Upper lobe of left lung (tissue), 6 donors: ENCODE measurements around the gene ESAM. TPM values are rescaled to one million over a fixed set of nuclear protein-coding genes. Genes with fewer than 3 reads are reported as not detected.

Experiments used
- ATAC-seq, 2 donors: fragments of 200-7000 bp; cut with Tn5 transposase; one replicate each; pipeline ENCODE4 v1.9.1; 2022; ENCODE audit warnings: mild to moderate bottlenecking in 2 of 2, moderate library complexity in 2 of 2; ENCODE audit not compliant: low FRiP score in 2 of 2
- DNase-seq, 2 donors: peaks; one replicate each; pipeline ENCODE4 v3.0.0-alpha.2; 2019 to 2020
- H3K27ac ChIP-seq, 4 donors: fragments of 200-600 bp; sonication (generic); one replicate each; pipeline ENCODE4 v1.5.1; 2016 to 2019
- H3K27me3 ChIP-seq, 4 donors: fragments of 200-600 bp; sonication (generic); one replicate each; pipeline ENCODE4 v1.5.1; 2017 to 2019
- H3K36me3 ChIP-seq, 4 donors: fragments of 200-600 bp; sonication (generic); one replicate each; pipeline ENCODE4 v1.5.1; 2016 to 2019
- H3K4me1 ChIP-seq, 4 donors: fragments of 200-600 bp; sonication (generic); one replicate each; pipeline ENCODE4 v1.5.1; 2018 to 2019
- H3K4me3 ChIP-seq, 4 donors: fragments of 200-600 bp; sonication (generic); one replicate each; pipeline ENCODE4 v1.5.1; 2017 to 2019; ENCODE audit warnings: mild to moderate bottlenecking in 2 of 4, moderate library complexity in 1 of 4
- H3K9me3 ChIP-seq, 4 donors: fragments of 200-600 bp; sonication (generic); one replicate each; pipeline ENCODE4 v1.5.1; 2018 to 2019
- EP300 ChIP-seq, 4 donors: sonication (generic); formaldehyde crosslinking; IDR thresholded peaks; one replicate each; pipeline ENCODE4 v1.5.1; 2017; ENCODE audit warnings: antibody characterized with exemption in 4 of 4, control low read depth in 2 of 4
- POLR2A ChIP-seq, 4 donors: fragments of 450-650 bp; IDR thresholded peaks; one replicate each; pipeline ENCODE4 v1.5.1; 2016 to 2017; ENCODE audit warnings: antibody characterized with exemption in 4 of 4, mild to moderate bottlenecking in 2 of 4
- POLR2AphosphoS5 ChIP-seq, 2 donors: sonication (generic); formaldehyde crosslinking; IDR thresholded peaks; one replicate each; pipeline ENCODE4 v1.5.1; 2017; ENCODE audit warnings: antibody characterized with exemption in 2 of 2
- WGBS, 2 donors: methylation state at CpG; one replicate each; pipeline ENCODE4 v1.1.5; 2017 to 2018; 5-methylcytosine and 5-hydroxymethylcytosine counted together
- total RNA-seq, 6 donors: library from RNA; depleted of rRNA in 4 of 6; stranded (reverse); fragments of >200 nt in 4 of 6; gene quantifications; one replicate each; pipeline versions ENCODE4 v1.1.0 to v1.2.1, GENCODE V29; 2016 to 2021
- TF ChIP-seq, protein P1 (sequence below), 6 experiments: fragments of 450-650 bp in 4 of 6; fragments of 200-600 bp in 2 of 6; sonication (generic) in 2 of 6; IDR thresholded peaks; one replicate each; pipeline ENCODE4 v1.5.1; 2016 to 2019; ENCODE audit warnings: antibody characterized with exemption in 6 of 6
- donor health status: DM: no; HTN: no; CAD: no; lungs with moderate emphysema.
- donor health status: DM: no; HTN: yes; CAD: no; lungs with severe emphysema.

ESAM gene
- total RNA-seq, 6 donors from 2014 or later: 39.8 to 177 (median 128) TPM

DNA sequence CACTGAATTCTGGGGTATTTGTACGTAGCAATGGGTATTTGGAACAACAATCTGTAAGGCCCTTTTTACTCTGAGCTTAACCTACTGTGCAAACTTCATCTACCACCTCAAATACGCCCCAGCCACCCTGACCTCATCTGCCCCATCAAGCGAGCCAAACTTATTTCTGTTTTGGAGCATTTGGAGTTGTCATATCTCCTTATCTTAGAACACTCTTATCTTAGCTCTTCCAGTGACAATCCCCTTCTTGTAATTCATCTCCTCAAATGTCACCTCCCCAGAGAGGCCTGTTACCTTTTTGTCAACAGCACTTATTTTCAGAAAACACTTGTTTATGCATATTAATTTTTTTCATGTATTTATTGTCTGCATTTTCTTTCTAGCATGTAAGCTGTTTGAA lies 42.8 kb upstream of the ESAM start:
- no peaks in the 10 kb centered on the region for H3K9me3 ChIP-seq
- H3K27ac ChIP-seq: no peak overlapping the region
- no peaks in the 10 kb centered on the region for H3K27me3 ChIP-seq
- H3K4me1 ChIP-seq: peaks cover 5 to 11% (median 9%) of the 10 kb centered on the region in 4 donors
- WGBS, 2 donors: 89 to 95% methylated on average over 3 of the region's 3 CpGs
- ATAC-seq (no peak), DNase-seq (no peak)
- H3K4me3 ChIP-seq: no peak overlapping the region
- TF ChIP-seq, protein P1, sequence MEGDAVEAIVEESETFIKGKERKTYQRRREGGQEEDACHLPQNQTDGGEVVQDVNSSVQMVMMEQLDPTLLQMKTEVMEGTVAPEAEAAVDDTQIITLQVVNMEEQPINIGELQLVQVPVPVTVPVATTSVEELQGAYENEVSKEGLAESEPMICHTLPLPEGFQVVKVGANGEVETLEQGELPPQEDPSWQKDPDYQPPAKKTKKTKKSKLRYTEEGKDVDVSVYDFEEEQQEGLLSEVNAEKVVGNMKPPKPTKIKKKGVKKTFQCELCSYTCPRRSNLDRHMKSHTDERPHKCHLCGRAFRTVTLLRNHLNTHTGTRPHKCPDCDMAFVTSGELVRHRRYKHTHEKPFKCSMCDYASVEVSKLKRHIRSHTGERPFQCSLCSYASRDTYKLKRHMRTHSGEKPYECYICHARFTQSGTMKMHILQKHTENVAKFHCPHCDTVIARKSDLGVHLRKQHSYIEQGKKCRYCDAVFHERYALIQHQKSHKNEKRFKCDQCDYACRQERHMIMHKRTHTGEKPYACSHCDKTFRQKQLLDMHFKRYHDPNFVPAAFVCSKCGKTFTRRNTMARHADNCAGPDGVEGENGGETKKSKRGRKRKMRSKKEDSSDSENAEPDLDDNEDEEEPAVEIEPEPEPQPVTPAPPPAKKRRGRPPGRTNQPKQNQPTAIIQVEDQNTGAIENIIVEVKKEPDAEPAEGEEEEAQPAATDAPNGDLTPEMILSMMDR (IDR thresholded peaks at IDR 0.05): no peak
- TF ChIP-seq EP300 (IDR thresholded peaks at IDR 0.05) (no peak), POLR2AphosphoS5 (IDR thresholded peaks at IDR 0.05) (no peak), POLR2A (IDR thresholded peaks at IDR 0.05) (no peak)
- peaks cover 0 to 4% (median 2%) of the 10 kb centered on the region in 4 donors for H3K36me3 ChIP-seq

DNA sequence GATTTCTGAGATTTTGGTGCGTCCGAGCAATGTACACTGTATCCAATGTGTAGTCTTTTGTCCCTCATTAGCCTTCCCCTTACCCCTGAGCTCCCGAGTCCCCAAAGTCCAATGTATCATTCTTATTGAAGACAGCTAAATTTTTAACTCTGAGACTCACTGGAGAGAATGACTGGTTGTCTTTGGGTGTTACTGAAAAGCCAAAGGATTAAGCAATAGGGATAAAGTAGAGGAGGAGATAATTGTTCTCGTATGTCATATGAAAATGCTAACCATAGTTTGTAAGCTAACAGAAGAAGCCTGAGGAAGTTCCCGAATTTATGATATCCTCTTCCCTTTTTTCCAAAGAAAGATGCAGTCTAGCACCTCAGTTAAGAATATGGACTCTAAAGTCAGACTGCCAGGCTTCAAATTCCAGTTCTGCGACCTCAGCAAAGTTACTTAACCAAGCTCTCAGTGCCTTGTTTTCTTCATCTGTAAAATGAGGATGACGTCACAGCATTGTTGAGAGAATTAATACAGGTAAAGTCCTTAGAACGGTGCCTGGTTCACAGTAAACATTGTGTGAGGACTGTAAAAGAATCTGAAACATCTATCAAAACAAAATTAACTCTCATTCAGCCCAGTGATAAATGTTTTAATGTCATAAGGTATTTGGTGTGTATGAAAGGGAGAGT lies 39.7 kb upstream of the ESAM start:
- ATAC-seq (no peak), DNase-seq (no peak)
- WGBS, 2 donors: 73 to 74% methylated on average over 8 of the region's 8 CpGs
- Histone ChIP-seq H3K36me3 (peaks cover 0 to 4% (median 2%) of the 10 kb centered on the region in 4 donors), H3K4me3 (no peak overlapping the region), H3K27me3 (peaks cover 0 to 3% (median 0%) of the 10 kb centered on the region in 4 donors), H3K27ac (peak overlapping the region in 1 of 4 donors; percentile 98), H3K9me3 (no peaks in the 10 kb centered on the region), H3K4me1 (peaks cover 21 to 31% (median 22%) of the 10 kb centered on the region in 4 donors)
- TF ChIP-seq, protein P1 (IDR thresholded peaks at IDR 0.05): no peak
- TF ChIP-seq EP300 (IDR thresholded peaks at IDR 0.05): no peak
- no peak for TF ChIP-seq POLR2A (IDR thresholded peaks at IDR 0.05)
- no peak for TF ChIP-seq POLR2AphosphoS5 (IDR thresholded peaks at IDR 0.05)

DNA sequence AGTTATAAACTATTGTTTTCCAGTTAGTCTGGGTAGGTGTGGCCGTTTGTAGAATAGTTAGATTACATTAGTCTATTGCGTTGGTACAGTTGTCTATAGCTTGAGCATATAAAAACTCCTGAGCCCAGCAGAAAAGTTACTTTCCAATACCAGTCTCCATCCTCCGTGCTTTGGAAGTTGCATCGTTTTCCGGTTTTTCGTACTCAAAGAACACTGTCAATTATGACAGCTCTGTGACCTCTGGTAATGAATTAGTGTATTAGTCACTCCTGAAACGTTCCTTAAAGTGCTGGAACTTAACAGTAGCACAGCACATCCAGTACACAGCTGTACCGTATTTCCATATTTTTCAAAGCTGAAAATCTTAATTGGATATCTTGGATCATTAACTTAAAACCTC lies 38.9 kb upstream of the ESAM start:
- H3K4me3 ChIP-seq: peak overlapping the region; percentile 68 to 93 (median 77)
- no peaks in the 10 kb centered on the region for H3K9me3 ChIP-seq
- ATAC-seq (peak in 1 of 2 donors; percentile 62), DNase-seq (no peak)
- TF ChIP-seq POLR2AphosphoS5 (IDR thresholded peaks at IDR 0.05) (peak in 1 of 2 donors; percentile 8), EP300 (IDR thresholded peaks at IDR 0.05) (peak in 1 of 4 donors; percentile 2), POLR2A (IDR thresholded peaks at IDR 0.05) (no peak)
- peak overlapping the region; percentile 97 to 98 (median 98) for H3K27ac ChIP-seq
- H3K4me1 ChIP-seq: peaks cover 21 to 31% (median 22%) of the 10 kb centered on the region in 4 donors
- peaks cover 0 to 3% (median 0%) of the 10 kb centered on the region in 4 donors for H3K27me3 ChIP-seq
- WGBS, 2 donors: 6 to 7% methylated on average over 8 of the region's 8 CpGs
- H3K36me3 ChIP-seq: peaks cover 0 to 4% (median 2%) of the 10 kb centered on the region in 4 donors

DNA sequence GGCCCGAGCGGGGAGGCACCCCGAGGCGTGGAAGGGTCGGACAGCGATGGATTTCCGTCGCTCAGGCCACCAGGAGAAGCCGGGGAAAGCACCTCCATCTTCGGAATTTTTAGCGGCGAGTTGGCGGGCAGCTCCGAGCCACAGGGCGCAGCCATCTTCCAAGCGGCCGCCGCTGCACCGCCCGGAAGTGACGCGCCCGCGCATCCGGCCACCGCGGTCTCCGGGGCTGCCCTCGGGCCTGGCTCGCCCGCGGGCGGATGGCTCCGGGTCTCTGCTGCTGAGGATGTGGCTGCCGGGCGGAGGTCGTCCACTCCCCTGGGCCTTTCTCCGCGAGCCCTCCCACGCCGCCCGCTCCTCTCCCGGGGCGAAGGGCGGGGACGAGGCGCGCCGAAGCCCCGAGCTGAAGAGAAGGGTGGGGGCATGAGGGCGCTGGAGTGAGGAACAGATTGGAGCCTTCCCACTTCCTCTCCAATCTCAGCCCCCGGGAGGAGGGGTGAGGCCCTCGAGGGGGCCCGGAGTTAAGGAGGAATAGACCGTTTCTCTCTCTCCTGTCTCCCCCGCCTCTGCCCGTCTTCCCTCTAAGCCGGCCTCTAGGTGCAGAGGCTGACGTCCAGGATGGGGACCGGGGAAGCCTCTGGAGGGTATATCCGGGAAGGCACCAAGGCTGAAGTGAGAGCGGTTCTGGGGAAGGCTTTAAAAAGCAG lies 38.3 kb upstream of the ESAM start, which contains the start of gene MSANTD2:
Gene MSANTD2, minus strand, starts transcription at position 181 of the 704 bp plus-strand sequence. Its CDS starts 26 bp downstream, at position 155.
- TF ChIP-seq, protein P1 (IDR thresholded peaks at IDR 0.05): peak in 4 of 6 experiments; percentile 7 to 23 (median 18)
- TF ChIP-seq EP300 (IDR thresholded peaks at IDR 0.05) (peak in 1 of 4 donors; percentile 59), POLR2AphosphoS5 (IDR thresholded peaks at IDR 0.05) (peak; percentile 90 to 92), POLR2A (IDR thresholded peaks at IDR 0.05) (peak; percentile 46 to 94 (median 74))
- no peaks in the 10 kb centered on the region for H3K36me3 ChIP-seq
- peaks cover 21 to 31% (median 22%) of the 10 kb centered on the region in 4 donors for H3K4me1 ChIP-seq
- peaks cover 0 to 3% (median 0%) of the 10 kb centered on the region in 4 donors for H3K27me3 ChIP-seq
- H3K9me3 ChIP-seq: no peaks in the 10 kb centered on the region
- peak within 1 kb of the TSS; percentile 97 to 98 (median 98) for H3K27ac ChIP-seq
- WGBS, 2 donors: 0% methylated on average over 11 to 28 of the region's 62 CpGs
- H3K4me3 ChIP-seq: peak within 1 kb of the TSS; percentile 68 to 93 (median 77)
- DNase-seq (peak; percentile 83 to 98), ATAC-seq (peak; percentile 93 to 97)
